Thyroid gland (tissue), 4 donors: ENCODE data around the gene PLK5.

ENCODE experiments used
- POLR2A ChIP-seq, 2 donors: fragments of 450-650 bp; IDR thresholded peaks; one replicate each; pipeline ENCODE4 v1.6.1; 2017; ENCODE audit warnings: antibody characterized with exemption in 2 of 2, mild to moderate bottlenecking in 2 of 2, moderate library complexity in 1 of 2
- TF ChIP-seq, protein P1 (sequence below), 6 experiments: fragments of 200-600 bp in 3 of 6; fragments of 450-650 bp in 3 of 6; sonication (generic) in 3 of 6; IDR thresholded peaks; one replicate each; pipeline ENCODE4 v1.5.1; 2016 to 2019; ENCODE audit warnings: antibody characterized with exemption in 6 of 6, mild to moderate bottlenecking in 2 of 6, inconsistent platforms in 1 of 6, moderate library complexity in 1 of 6

DNA sequence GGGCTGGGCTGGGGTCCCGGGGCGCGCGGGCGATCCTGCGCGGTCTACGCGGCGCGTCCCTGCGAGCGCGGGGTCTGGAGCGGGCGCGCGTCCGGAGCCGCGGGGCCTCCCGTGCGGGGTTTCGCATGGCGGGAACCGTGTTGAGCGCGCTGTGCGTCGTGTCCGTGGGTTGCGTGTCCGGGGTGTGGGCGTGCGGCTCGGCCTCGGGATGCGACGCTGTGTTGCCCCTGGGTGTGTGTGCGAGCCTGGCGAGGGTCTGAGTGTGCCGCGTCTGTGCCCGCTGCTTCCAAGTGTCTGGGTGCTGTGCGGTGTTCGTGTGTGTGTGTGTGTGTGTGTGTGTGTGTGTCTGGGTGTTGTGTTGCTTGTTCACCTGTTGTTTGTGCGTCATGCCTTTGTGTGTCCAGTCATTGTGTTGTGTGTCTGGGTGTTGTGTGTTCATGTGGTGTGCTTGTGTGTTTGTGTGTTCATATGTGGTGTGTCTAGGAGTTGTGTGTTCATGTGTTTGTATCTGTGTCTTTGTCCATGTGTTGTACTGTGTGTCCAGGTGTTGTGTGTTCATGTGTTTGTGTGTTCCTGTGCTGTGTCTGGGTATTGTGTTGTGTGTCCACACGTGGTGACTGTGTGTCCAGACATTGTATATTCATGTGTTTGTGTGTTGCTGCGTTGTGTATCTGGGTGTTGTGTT, 552 bp downstream of the PLK5 start:
- TF ChIP-seq, protein P1, sequence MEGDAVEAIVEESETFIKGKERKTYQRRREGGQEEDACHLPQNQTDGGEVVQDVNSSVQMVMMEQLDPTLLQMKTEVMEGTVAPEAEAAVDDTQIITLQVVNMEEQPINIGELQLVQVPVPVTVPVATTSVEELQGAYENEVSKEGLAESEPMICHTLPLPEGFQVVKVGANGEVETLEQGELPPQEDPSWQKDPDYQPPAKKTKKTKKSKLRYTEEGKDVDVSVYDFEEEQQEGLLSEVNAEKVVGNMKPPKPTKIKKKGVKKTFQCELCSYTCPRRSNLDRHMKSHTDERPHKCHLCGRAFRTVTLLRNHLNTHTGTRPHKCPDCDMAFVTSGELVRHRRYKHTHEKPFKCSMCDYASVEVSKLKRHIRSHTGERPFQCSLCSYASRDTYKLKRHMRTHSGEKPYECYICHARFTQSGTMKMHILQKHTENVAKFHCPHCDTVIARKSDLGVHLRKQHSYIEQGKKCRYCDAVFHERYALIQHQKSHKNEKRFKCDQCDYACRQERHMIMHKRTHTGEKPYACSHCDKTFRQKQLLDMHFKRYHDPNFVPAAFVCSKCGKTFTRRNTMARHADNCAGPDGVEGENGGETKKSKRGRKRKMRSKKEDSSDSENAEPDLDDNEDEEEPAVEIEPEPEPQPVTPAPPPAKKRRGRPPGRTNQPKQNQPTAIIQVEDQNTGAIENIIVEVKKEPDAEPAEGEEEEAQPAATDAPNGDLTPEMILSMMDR (IDR thresholded peaks at IDR 0.05): no peak
- TF ChIP-seq POLR2A (IDR thresholded peaks at IDR 0.05): no peak
